GM19099 (cell line): ENCODE measurements around the gene NUDT4.

Experiments
- POLR2A ChIP-seq: IDR thresholded peaks from 3 replicates; pipeline ENCODE4 v1.6.1; 2011; ENCODE audit warnings: low read depth; ENCODE audit not compliant: insufficient read length; ENCODE audit errors: extremely low read depth

The NUDT4 gene

DNA sequence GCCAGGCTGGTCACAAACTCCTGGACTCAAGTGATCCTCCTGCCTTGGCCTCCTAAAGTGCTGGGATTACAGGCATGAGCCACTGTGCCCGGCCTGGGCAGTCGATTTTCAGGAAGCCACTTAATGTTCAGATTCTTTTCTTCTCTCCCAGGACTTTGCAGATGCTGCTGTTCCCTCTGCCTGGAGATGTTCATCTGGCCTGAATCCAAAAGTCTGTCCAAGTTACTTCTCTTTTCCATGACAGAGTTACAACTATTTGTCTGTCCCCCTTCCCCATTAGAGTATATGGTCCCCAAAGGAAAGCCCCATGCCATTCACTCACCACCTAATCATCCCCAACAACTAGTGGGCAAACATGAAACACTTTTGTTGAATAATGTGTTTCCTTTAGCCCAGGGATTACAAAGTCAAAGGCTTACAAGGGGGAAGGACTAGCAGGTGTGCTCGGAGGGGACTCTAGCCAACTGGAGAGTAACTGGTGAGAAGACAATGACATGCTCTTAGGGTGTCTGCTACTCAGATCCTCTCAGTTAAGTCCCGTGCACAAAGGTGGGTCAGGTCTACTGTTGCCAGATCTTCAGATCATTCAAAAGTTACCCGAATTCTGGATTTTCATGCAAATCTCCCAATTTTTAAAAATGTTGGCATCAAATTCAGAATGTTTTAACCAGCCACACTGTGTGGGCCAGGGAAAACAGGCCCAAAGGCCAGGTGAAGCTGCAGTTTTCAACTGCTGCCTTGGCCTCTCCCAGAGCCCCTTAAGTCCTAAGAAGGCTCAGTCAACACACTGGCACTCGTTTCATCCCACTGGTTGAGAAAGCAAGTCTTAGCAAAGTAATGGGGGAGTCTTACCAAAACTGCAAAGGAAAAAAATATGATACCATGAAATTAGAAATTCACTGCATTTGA is 29.6 kb downstream of the NUDT4 start:
- TF ChIP-seq POLR2A: no peak

DNA sequence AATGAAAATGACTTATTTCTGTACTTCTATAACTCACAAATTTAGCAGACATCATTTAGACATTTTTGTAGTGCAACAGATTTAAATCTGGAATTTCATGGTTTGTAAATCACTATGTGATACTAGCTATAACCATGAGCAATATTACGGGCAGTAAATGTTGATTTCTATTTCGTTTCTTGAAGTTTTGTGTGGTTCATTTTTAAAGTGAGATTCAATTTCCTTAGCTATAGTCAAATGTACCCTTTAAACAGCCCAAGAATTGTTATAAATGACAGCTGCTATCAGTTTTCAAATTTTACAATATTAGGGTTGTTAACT is 30.2 kb downstream of the NUDT4 start:
- TF ChIP-seq POLR2A: no peak

DNA sequence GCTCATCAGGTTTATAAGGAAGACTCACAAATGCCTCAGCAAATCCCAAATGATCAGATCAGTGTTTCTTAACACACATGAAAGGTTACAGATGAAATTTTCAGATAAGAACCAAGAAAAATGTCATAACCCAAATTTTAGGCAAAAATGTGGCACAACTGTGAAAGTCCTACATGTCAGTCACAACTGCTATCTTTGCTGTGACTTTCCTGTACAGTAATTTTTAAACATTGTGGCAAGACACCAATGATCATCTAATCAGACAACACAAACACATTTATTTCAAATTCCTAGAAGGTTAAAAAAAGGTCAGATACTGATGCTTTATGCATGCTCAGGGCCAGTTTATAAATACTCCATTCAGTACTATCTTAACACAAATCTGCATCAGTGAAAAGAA is 31.1 kb downstream of the NUDT4 start:
- TF ChIP-seq POLR2A: no peak

DNA sequence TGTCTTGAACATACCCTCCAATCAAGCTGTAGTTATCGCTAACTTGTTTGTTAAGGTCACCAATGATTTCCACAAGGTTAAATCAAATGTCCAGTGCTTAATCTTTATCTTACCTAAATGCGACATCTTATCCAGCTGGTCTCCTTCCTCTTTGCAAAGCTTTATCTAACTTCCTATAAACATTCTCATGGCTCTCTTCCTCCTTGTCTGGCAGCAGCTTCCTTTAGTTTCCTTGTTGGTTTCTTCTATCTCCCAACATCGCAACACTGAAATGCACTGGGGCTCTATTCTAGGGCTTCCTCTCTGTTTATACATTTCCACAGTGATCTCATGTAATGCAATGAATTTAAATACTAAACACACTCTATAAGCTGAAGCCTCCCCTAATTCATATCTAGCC is 35.3 kb downstream of the NUDT4 start:
- TF ChIP-seq POLR2A: no peak

DNA sequence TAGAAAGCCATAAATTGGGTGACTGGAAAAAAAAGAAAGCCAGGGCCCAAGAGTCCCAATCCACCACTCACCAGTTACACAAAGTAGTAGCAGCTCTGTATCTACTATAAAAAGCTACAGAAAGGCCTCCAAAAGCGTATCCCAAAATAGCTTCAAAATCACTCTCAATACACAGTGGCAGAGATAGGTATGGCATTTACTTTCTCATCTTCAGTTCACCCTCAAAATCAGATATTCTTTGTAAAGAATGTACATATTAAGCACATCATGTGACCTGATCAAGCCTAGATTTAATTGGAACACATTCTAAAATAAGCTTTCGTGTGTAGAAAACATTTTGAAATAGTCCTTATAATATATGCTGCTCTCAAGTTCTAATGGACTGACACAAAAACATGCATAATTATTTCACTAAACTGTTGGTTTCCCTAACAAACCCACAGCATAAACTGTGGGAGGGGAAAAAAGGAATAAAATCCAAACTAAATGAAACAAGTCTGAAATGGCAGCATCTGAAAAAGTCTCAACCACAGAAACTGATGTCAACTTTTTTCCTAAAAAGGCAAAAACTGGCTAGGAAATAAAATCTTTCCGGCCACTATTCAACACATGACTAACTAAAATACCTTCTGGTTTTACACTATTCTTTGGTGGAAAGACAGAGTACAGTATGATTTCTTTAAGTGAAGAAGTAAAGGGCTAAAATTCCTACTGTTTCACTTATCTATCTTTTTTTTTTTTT is 38.2 kb downstream of the NUDT4 start:
- TF ChIP-seq POLR2A: no peak

DNA sequence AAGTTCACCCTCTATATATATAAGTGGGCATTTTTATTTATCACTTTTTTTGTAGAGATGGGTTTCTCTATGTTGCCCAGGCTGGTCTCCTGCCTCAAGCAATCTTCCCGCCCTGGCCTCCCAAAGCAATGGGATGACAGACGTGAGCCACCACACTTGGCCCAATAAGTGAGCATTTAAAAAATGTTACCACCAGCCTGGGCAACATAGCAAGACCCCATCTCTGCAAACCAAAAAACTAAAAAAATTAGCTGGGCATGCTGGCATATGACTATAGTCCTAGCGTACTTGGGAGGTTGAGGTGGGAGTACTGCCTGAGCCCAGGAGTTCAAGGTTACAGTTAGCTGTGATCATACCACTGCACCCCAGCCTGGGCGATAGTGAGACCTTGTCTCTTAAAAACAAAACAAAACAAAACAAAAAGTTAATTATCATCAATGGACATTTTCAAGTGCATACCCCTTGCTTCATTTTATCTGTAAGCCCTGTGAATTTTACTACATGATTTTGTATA is 40.3 kb downstream of the NUDT4 start:
- no peak for TF ChIP-seq POLR2A

DNA sequence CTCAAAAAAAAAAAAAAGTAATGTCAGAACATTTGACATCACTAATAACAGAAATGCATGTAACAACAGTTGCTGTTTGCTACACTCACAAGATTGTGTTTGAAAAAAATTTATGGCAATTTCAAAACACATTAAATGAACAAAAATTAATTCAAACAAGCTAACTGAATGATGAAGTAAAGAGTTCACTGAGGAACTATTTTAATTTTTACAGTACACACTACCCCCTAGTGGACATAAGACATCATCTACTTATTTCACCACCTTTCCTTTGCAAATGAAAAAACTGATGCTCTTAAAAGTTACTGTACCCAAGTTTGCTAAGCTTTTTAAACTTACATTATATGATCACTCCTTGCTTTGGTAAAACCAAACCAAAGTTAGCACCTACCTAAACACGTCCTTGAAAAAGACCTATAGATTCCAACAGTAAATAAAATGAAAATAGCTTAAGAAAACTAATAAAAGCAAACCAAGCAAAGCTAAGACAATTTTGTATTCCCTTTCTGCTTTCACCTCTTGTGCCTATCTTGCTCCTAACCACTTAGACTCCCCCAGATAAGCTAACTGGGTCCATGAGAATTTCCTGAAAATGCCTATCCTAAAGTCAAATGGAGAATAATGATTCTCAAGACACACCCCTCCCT is 41.8 kb downstream of the NUDT4 start:
- no peak for TF ChIP-seq POLR2A

DNA sequence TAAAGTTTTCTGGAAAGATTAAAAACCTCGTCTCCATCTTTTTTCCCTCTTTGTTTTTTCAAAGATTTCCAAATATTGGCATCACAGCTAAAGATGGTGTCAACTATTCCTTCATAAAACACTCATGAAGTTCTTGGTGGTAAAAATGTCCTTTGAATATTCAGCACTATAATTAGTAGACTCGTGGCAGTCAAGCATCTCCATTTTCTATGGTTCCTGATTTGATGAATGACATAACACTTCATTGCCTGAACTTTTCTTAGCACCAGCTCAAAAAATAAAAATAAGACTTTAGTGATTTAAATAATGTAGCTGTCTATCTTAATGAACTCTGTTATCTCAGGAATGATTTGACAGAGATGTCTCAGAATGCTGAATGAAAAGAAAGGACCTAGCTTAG is 44.3 kb downstream of the NUDT4 start:
- TF ChIP-seq POLR2A: no peak

DNA sequence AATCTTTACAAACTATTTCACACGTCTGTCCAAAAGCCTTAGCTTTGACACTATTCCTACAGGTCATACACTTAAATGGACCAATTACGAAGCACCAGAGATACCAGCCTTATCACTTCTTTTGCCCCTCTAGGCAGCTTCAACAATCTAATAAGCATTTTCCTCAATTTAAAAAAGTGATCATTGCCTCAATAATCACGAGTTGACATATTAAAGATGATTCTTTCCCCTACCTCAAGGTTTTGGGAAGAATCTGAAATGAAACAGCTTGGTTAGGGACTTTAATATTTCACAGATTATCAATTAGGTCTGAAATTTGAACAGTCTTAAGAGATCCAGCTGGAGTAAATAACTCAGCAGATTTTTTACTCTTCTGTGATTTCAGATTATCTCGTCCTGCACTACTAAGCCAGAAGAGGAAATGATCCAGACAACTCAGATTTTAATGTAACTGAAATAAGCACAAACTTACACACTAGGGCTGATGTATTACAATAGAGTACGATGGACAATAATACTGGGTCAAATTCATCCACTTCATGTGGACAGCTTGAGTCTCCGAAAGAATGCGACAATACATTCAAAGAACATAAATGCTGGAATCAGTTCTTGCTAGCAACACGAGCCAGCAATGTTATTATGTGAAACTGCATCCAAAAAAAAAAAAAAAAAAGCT is 48.1 kb downstream of the NUDT4 start:
- TF ChIP-seq POLR2A: no peak

DNA sequence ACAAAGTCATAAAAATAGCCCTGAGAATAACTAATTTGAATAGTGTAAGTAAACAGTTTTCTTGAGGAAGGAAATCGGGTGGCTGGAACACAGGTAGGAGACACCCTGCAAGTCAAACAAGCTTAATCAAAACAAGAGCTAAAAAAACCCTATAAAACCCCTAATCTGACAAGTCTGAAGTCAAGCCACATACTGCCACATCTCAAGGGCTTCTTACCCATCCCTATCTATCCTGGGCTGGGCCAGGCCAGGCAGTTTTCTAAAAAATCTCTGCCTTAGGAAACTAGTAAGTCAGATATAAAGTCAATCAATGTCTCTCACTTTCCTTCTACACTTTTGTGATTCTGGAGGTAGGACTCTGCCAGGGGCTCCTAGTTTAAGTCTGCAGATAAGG is 48.7 kb downstream of the NUDT4 start:
- TF ChIP-seq POLR2A: no peak

DNA sequence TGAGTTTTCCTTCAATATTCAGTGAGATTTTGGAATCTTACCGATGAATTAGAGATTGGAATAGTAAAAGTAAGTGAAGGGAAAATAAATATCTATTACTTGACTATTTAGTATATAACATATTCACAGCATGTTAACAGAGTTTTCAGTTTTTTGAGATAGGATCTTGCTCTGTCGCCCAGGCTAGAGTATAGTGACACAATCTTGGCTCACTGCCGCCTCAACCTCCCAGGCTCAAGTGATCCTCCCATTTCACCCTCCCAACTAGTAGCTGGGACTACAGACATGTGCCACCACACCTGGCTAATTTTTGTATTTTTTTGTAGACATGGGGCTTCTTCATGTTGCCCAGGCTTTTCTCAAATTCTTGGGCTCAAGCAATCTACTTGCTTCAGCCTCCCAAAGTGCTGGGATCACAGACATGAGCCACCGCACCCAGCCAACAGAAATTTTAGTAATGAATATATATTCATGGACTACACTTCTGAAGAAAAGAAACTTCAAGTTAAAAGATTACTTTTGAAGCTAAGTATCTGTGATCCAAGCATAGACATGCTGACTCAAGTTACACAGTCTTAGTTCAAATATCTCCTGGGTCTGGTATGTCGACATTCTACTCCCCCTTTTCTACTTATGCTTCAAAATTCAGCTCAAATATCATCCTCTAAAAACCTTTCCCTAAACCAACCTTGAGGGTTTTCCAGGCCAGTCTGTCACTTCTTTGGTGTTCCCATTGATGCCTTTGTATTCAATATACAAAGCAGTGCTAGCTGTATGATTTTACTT is 50.2 kb downstream of the NUDT4 start:
- no peak for TF ChIP-seq POLR2A

DNA sequence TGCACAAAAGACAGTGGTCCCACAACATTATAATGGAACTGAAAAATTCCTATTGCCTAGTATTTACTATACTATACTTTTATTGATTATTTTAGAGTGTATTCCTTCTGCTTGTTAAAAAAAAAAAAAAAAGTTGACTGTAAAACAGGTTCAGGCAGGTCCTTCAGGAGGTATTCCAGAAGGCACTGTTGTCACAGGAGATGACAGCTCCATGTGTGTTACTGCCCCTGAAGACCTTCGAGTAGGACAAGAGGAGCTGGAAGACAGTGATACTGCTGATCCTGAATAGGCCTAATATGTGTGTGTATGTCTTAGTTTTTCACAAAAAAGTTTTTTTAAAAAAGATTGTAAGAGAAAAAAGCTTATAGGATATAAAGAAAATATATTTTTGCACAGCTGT is 51.7 kb downstream of the NUDT4 start:
- TF ChIP-seq POLR2A: no peak

DNA sequence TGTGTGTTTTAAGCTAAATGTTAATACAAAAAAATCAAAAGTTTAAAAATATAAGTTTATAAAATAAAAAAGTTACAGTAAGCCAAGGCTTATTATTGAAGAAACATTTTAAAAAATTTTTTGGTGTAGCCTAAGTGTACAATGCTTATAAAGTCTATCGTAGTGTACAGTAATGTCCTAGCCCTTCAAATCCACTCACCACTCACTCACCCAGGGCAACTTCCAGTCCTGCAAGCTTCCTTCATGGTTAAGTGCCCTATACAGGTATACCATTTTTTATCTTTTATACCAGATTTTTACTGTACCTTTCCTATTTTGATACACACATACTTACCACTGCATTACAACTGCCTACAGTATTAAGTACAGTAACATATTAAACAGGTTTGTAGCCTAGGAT is 52.1 kb downstream of the NUDT4 start:
- no peak for TF ChIP-seq POLR2A

DNA sequence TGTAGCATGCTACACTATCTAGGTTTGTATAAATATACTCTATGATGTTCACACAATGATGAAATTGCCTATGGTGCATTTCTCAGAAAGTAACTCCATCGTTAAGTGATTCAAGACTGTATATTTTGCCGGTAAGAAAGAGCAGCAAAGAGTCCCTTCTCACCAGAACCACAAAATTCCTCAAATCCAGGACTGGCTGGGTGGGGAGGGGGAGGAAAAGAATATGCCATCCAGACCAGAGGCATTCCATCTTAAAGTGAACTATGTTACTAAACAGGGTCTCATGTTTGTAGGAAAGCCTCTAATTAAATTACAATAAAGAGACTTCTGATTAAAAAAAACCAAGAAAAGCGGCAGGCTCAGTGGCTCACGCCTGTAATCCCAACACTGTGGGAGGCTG is 52.6 kb downstream of the NUDT4 start:
- TF ChIP-seq POLR2A: no peak
